IPS-18c (cell line): ENCODE data around the gene TIAL1.
"Not testable (repeated sequence)": the region's sequence is repeated elsewhere in the genome, so short reads cannot be mapped to it uniquely, and the experiment has no call there.

Source experiments
- H3K4me3 ChIP-seq: 2 replicates; pipeline ENCODE4 v1.7.0; 2013; ENCODE audit warnings: low read depth, mild to moderate bottlenecking, low read length, moderate library complexity; ENCODE audit not compliant: insufficient read depth
- H3K9me3 ChIP-seq: one replicate; pipeline ENCODE4 v1.6.1; 2013; ENCODE audit warnings: mild to moderate bottlenecking, low read length, moderate library complexity; ENCODE audit not compliant: control insufficient read depth, insufficient read depth

The TIAL1 gene

DNA sequence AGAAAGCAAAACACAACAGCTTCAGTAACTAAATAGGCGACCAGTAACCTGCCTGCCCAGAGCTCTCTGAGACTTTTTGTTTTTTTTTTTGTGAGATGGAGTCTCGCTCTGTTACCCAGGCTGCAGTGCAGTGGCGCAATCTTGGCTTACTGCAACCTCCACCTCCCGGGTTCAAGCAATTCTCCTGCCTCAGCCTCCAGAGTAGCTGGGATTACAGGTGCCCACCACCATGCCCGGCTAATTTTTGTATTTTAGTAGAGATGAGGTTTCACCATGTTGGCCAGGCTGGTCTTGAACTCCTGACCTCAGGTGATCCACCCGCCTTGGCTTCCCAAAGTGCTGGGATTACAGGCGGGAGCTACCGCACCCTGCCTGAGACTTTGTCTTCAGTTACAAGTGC, 23.0 kb upstream of the TIAL1 start:
- not testable (repeated sequence) for H3K4me3 ChIP-seq, H3K9me3 ChIP-seq

DNA sequence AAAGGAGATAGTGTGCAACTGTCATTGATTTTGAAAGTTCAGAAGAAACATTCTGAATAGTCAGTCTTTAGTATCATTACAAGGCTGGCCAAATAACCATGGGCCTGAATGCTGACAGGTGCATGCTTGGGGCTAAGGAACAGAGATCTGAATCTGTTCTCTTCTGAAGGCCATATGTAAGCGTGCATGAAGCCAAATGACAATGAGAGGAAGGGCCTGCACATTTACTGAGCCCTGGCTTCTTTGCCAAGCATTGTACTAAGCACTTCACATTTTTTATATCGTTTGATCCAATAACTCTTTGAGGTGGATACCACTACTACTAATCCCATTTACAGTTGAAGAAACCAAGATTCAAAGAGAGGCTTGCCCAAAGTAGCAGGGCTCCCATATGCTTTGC, 22.5 kb upstream of the TIAL1 start:
- H3K9me3 ChIP-seq, result no peaks in the 10 kb centered on the region
- no peak overlapping the region for H3K4me3 ChIP-seq

DNA sequence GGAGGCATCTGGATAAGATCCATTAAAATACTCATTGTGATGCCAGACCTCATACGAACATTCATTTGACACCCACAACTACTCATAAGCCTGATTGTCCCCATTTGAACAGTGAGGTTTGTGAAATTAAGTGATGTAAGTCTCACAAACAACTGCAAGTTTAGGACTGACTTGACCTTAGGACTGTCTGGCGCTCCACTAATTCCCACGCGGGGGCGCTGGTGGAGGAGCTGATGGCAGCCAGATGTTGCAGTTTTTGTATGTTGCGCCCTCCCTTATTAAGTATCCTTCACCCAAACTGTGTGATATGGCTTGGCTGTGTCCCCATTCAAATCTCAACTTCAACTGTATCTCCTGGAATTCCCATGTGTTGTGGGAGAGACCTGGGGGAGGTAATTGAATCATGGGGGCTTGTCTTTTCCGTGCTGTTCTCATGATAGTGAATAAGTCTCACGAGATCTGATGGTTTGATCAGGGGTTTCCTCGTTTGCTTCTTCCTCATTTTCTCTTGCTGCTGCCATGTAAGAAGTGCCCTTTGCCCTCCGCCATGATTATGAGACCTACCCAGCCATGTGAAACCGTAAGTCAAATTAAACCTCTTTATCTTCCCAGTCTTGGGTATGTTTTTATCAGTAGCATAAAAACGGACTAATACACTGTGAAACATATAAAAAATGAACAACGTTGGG, 20.3 kb upstream of the TIAL1 start:
- Histone ChIP-seq H3K4me3 (no peak overlapping the region), H3K9me3 (no peaks in the 10 kb centered on the region)

DNA sequence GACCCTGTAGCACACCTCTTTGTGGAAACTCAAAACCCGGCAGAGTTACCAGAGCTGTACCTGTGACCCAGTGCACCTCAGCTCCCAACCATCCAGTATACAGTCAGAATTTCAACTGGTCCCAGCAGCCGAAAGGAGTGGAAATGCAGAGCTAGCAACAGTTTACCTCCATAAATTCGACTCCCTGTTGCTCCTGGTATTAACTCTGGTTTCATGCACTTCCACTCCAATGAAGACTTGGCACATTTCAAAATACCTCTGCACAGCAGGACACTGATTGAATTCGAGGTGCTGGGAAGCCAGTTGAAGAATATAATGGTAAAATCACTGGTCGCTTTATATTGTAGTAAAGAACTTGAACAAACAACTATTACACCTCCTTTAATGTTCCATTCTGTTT, 17.9 kb upstream of the TIAL1 start:
- Histone ChIP-seq H3K4me3 (no peak overlapping the region), H3K9me3 (no peaks in the 10 kb centered on the region)

DNA sequence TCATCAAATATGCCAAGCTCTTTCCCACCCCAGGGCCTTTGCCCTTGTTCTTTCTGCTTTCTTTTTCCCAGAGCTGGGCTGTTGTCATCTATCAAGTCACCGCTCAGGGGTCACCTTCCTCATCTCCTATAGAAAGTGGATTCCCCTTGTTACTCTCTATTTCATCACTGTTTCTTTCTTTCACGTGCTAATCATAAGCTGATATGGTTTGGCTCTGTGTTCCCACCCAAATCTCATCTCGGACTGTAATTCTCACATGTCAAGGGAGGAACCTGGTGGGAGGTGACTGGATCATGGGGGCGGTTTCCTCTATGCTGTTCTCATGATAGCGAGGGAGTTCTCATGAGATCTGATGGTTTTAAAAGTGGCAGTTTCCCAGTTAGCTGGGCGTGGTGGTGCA, 17.0 kb upstream of the TIAL1 start:
- H3K9me3 ChIP-seq, result no peaks in the 10 kb centered on the region
- no peak overlapping the region for H3K4me3 ChIP-seq

DNA sequence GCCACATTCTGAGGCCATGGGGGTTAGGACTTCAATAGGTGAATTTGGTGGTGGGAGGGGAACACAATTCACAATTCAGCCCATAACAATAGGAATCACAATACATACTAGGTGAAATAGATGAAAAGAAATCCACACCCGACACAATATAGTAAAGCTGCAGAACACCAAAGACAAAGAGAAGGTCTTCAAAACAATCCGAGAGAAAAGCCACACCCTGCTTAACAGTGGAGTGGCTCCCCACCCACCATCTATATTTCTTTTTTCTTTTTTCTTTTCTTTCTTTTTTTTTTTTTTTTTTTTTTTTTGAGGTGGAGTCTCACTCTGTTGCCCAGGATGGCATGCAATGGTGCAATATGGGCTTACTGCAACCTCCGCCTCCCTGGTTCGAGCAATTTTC, 14.7 kb upstream of the TIAL1 start:
- H3K4me3 ChIP-seq, result no peak overlapping the region
- no peaks in the 10 kb centered on the region for H3K9me3 ChIP-seq

DNA sequence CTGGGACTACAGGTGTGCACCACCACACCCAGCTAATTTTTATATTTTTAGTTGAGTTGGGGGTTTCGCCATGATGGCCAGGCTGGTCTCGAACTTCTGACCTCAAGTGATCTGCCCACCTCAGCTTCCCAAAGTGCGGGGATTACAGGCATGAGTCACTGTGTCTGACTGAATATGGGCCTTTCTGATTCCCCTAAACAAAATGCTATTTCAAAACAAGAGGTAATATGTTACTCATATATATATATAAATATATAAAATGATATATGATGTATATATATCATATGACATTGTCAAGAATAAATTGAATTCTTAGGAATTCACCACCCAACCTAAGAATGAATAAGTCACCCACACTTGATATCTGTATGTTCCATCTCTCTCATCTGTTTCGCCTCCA, 12.8 kb upstream of the TIAL1 start:
- Histone ChIP-seq H3K9me3 (no peaks in the 10 kb centered on the region), H3K4me3 (no peak overlapping the region)

DNA sequence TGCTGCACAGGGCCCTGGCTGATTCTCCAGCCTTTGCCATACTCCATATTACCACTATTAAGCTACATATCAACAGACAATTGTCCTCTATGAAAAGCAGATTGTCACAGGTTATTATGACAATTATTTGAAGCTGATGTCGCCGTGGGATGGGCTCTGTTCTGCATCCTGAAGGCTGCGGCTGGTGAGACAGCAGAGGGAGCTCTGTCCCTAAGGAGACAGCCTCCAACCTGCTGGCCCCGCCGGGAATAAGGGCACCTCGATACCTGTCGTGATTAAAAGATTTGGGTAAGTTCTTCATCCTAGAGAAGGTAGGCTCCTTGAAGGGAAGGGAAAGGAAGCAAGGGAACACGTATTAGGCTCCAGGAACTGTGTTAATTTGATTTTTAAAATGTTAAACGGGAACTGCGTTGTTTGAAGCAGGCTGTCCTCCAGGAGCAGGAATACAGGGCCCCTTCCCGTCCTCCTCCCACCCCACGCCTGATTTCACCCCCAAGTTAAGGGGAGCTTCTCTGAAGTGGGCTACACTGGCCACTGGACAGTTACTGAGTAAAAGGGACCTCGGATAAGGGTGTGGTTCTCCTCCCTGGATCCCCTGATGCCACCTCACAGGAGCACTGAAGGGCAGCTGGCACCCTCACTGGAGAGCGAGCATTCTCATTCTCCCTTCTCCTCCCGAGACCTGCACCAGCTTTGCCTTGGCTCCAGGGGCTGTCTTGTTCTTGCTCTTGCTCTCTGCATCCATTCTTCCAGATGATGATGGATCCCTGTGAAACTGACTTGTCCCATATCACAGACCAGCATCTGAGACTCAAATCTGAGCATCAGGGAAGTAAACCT, 11.8 kb upstream of the TIAL1 start:
- H3K9me3 ChIP-seq, result no peaks in the 10 kb centered on the region
- H3K4me3 ChIP-seq, result no peak overlapping the region

DNA sequence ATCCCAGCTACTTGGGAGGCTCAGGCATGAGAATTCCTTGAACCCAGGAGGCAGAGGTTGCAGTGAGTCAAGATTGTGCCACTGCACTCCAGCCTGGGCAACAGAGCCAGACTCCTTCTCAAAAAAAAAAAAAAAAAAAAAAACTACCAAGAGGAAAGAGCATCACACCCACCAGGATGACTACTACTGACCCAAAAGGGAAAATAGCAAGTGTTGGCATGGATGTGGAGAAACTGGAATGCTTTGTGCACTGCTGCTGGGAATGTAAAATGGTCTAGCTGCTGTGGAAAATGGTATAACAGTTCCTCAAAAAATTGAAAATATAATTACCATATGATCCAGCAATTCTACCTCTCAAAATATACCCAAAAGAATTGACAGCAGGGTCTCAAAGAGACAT, 7.7 kb upstream of the TIAL1 start:
- H3K4me3 ChIP-seq, result no peak overlapping the region
- H3K9me3 ChIP-seq, result no peaks in the 10 kb centered on the region

DNA sequence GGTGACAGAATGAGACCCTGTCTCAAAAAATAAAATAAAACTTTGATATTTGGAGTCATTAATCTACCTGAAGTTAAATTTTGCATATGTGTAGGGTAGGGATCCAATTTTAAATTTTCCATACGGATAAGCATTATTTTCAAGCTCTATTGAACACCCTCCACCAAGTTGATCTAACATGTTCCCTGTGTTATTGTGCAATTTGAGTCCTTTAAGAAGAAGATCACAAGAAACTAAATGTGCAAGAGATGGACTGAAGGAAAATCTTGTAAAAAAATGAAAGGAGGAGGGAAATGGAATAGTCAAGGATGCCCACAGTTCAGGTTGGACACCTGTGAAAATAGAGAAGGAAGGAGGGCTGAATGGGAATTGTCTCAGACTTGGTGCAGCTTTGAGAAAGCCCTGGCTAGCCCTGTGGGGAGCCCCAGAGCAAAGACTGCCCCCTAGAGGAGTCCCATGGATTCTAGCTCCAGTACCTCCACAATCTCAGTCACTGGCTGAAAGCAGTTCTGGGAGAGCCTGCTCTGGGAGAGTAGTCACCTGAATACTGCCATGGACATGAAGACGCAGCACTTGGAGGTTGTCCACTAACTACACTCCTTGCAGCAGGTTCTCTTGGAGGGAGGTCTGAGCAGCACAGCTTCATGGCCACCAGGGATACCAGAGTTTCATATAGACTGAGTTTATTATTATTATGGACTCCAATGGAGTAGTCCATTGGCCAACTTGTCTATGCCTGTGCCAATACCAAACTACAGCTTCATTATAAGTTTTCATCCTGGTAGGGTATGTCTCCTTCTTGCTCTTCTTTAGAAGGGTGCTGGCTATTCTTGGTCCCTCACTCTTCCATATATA, 5.7 kb upstream of the TIAL1 start:
- Histone ChIP-seq H3K4me3 (no peak overlapping the region), H3K9me3 (peaks cover 5% of the 10 kb centered on the region)

DNA sequence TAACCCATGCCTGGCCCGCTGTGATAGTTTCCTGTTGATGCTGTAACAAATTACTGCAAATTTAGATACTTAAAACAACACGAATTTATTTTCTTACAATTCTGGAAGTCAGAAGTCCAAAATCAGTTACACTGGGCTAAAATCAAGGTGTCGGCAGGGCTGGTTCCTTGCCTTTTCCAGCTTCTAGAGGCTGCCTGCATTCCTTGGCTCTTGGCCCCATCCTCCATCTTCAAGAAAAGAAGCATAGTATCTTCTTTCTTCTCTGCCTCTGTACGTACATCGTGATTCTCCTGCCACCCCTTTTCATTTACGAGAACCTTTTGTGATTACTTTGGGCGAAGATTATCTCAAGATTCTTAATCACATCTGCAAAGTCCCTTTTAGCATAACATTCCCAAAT, 1.6 kb upstream of the TIAL1 start:
- Histone ChIP-seq H3K4me3 (no peak overlapping the region), H3K9me3 (peaks cover 5% of the 10 kb centered on the region)

DNA sequence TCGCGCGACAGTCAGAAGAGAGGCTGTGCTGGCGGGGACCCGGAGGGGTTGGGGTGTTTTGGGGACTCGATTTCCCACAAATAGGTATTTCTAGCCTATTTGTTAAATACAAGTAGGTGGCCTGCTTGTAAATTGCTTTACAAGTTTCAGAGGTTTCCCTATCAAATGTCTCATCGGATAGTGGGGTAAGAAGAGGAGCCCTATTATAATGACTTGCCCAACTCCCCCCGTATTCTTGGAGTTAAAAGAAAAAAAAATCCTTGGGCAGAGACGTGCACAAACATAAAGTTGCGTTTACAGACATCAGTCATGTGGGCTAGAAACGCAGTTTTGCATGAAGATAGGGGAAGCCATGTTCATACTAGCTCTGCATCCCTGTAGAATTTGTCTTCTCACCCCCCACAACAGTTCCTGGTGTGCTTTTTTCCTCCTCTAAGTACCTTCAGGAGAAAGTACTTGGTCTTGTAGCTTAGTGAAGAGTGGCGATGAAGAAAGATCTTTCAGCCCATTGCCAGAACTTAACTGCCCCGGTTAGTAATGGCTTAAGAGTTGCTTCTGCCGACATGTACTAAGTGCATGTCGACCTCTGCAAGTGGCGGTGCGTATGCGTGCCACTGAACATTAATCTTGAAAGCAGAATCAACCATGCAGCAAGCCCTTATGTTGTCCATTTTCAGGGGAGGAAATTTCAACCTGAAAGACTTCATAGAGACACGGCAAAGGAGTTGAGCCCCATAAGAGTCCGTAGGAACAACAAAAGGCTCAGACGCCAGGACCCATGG, 832 bp upstream of the TIAL1 start:
- Histone ChIP-seq H3K9me3 (peaks cover 5% of the 10 kb centered on the region), H3K4me3 (peak overlapping the region; percentile 50)

DNA sequence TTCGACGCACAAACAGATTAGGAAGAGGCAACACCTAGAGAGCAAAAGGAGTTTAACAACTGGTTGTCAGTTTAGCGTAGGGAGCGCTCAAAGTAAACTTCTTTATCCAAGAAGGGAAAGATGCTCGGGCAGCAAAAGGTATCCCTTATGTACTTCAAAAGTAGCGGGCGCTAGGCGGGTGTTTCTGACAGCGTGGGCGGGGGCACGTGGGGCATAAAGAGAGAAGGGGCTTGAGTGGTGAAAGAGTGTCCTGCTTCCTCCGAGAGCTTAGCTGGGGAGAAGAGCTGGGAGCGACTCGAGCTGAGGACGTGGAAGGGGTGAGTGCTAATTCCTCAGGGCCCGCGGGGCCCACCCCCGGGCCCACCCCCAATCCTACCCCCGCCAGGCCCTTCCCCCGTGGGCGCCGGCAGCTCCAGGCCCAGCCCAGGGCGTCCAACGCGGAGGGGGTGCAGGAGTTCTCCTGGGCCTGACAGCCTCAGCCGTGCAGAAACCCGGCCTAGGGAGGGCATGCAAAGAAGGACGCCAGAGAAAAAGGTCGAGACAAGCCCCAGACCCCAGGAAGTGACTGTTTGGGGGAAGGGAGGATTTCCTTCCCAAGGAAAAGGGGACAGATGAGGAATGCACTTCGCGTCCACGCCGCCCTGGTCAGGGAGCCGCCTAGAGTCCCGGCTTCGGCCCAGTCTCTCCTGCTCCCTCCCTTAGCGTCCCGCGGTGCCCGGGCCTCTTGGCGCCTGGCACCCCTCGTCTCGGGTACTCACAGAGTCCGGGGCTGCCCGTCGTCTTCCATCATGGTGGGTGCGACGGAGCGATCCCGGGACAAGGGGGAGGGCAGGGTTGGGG, 868 bp downstream of the TIAL1 start:
- Histone ChIP-seq H3K9me3 (peaks cover 5% of the 10 kb centered on the region), H3K4me3 (peak overlapping the region; percentile 92)

DNA sequence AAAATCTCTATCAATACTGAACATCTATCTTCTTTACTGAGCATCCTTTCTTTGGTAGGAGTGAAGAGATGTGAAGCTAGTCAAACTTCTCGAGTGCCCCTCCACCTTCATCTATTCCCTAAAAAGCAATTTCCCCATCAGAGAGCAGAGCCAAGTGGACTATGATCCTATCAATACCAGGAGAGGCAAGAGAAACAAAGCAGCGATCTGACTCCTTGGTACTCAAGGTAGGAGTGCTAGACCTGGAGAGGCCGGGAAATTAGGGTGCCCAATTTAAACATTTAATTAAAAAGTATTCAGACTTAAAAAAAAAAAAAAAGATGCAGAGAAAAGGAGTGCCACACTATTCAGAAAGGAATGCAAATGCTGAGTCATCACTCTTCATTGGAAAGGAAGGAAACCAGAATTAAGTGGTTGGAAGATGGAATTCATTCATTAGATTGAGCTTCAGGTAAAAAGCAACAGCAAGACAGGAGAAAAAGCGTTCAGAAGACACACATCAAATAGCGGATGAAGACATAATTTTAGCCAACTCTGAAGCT, 1.6 kb downstream of the TIAL1 start:
- peaks cover 5% of the 10 kb centered on the region for H3K9me3 ChIP-seq

DNA sequence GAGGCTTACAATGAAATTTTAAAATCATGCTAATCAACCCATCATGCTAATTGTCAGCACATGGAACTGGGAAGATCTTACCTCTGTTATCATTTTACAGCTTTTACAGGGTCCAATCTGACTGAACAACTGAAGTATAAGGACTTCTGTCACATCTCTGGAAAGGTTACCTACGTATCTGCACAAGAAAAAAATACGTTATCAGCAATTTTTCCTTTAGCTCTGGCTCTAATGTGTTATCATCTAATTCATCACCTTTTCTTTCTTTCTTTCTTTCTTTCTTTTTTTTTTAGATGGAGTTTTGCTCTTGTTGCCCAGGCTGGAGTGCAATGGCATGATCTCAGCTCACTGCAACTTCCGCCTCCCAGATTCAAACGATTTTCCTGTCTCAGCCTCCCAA, 8.7 kb downstream of the TIAL1 start:
- Histone ChIP-seq H3K9me3 (no peaks in the 10 kb centered on the region), H3K4me3 (no peak overlapping the region)

More for the DNA sequence above, 1.6 kb downstream of the TIAL1 start:
- peak overlapping the region; percentile 92 for H3K4me3 ChIP-seq

DNA sequence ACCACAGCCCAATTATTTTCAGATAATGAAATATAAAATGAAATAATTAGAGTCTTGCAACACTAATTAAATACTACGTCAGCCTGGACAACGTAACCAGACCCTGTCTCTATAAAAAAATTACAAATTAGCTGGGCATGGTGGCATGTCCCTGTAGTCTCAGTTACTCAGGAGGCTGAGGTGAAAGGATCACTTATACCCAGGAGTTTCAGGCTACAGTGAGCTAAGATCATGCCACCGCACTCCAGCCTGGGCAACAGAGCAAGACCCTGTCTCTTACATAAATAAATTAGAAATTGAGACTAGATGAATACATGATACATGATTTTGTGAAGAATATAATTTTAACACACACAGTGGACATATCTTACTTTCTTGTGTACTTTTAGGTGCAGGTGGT, 18.4 kb downstream of the TIAL1 start:
- no peaks in the 10 kb centered on the region for H3K9me3 ChIP-seq
- no peak overlapping the region for H3K4me3 ChIP-seq
